Activated T-helper 1 cell treated with Interleukin-2 at 50 U/mL for 16 hours (primary cell): ENCODE measurements around the gene DUS1L.

Experiments used
- DNase-seq: peaks from one replicate; pipeline ENCODE4 v3.0.0-alpha.2; 2020; ENCODE audit warnings: low read depth

The DUS1L gene

DNA sequence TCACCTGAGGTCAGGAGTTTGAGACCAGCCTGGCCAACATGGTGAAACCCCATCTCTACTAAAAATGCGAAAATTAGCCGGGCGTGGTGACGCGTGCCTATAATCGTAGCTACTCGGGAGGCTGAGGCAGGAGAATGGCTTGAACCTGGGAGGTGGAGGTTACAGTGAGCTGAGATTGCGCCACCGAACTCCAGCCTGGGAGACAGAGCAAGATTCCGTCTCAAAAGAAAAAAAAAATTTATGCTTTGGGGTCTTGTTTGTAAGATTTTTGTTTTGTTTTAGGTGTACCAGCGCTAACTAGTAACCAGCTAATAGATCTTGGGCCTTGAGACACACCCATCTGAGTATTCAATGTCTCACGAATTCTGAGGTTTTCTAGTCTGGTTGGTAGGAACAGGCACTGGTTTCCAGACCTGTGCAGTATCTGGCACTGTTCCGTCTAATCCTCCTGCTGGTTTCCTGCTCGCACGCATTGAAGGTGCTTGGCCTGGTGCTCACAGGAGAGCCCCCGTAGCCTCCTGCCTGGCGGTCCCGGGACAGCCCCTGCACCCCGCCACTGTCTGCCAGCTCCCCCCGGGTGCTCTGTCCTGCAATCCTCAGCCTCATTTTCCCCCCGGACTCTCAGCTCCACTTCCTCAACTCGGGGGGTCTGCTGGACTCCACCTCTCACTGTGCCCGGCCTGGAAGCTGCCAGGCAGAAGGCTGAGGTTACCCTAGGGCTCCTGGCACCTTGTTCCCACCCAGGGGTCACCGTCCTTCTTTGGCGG is 10.6 kb upstream of the DUS1L start:
- DNase-seq: no peak

DNA sequence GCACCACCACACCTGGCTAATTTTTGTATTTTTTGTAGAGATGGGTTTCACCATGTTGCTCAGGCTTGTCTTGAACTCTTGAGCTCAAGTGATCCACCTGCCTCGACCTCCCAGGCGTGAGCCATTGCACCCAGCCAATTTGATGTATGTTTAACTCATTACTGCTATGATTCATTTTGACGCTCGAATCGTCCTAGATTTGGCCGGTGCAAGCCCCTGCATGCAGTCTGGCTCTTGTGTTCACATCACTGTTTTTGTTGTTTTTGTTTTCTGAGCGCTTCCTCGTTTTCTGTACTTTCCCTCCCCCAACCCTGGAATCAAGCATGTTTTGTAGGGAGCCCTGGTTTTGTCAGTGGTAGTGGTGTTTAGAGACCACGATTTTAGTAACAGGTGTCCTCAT is 7.8 kb upstream of the DUS1L start:
- no peak for DNase-seq

DNA sequence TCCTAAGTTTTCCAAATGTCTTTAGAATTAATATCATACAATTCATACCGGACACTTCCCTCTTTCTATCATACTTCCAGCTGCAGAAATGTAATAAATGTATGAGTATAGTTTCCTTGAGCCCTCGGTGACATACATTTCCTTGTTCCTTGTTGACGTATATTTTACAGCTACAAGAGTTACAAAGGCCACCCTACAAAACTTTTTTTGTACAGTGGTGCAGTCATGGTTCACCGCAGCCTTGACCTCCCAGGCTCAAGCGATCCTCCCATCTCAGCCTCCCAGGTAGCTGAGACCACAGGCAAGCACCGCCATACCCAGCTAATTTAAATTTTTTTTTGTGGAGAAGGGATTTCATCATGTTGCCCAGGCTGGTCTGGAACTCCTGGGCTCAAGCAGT is 7.2 kb upstream of the DUS1L start:
- DNase-seq: no peak

DNA sequence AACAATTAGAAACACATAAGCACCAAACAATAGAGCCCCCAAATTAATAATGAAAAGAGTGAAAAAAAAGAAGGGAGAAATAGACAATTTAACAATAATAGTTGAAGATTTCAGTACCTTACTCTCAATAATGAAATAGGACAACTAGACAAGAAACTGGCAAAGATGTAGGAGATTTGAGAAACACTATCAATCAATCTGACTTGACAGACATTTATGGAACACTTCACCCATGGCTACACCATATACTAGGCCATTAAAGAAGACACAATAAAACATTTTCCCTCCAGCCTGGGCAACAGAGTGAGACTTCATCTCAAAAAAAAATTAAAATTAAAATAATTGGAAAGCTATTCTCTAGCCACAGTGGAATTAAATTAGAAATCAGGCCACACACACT is 5.0 kb upstream of the DUS1L start:
- DNase-seq: no peak

DNA sequence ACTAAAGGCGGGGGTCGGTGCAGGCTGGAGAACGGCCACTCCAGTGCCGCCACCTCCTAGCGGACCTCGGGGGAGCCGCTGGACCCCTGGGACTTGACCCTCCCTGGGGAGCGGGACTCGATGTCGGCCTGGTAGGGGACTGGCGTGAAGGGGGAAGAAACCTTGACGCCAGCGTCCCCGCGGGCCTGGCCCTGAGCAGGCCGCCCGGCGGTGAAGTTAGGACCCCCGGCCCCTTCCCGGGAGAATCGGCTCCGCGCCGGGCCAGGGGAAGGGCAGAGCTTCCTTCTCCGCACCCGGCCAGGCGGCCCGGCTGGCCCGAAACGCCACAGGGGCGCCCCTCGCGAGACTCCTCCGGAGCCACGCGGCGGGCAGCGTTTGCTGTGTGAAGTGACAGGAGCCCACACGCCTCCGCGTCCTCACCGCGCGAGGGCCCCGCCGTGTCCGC is 389 bp downstream of the DUS1L start:
- DNase-seq: no peak

DNA sequence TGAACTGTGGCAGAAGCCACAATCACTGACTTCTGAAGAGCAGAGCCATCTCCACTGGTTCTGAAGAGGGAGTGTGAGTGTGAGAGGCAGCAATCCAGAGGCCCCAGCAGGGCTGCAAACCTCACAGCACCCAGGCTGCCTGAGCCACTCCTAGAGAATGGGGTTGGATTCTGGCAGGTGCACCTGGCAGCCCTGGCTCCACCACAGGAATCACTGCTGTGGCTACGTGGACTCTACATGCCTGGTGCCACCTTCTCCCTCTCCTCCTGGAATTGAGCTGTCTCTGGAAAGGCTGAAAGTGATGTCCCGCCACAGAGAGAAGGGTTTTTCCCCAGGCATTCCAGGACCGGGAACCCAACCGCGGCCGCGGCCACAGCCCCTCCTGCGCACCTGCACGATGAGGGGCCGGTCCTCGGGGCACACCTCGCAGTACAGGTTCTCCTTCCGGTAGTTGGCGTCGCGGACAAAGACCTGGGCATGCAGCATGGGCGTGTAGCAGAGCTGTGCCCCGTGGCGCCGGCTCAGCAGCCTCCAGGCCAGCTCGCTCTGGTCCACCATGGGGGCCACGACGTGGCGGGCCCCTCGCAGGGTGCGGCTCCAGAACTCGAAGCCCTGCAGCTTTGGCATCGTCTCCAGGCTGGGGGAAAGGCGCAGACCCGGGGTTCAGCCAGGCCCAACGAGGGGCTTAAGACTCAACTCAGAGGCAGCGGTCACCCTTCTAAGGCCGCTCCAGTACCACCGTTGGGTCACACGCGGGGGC is 991 bp downstream of the DUS1L start:
- DNase-seq: no peak

DNA sequence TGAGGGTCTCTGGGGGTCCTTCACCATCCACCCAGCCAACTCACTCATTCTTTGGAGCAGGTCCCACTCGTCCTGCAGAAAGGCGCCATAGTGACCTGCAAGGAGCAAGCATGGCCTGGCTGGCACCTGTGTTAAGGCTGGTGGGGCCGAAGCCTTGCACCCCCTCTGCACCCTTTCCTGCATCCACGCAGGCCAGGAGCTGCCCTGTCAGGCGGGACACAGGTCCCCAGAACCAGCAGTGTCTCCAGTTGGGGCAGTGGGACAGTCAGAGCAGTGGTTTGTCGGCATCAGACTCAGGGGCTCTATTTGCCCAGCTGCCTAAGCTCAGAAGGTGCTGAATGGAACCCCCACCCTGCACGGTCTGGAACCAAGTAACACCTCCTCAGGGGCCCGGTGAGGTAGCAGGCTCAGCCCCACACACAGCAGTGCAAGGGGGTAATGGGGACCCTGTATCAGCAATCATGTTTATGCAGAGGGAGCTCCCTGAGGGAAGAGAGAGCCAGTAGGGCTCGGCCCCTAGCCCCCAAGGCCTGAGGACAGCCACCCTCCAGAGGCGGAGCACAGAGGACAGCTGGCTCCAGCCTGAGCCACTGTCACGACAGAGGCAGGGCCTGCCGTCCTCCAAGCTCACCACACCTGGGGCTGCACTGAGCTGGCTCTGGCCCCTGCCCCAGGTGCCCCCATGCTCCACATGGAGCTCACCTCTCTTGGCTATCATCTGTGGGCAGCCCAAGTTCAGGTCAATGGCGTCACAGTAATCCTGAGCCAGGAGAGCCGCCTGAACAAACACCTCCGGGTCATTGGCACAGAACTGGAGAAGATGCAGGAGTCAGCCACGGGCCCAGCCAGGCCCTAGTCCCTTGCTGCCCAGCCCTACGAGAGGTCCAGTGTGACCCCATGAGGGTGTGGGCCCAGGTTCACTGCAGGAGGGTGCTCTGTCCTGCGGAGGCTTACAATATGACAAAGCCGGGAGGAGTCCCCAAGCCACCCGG is 1.9 kb downstream of the DUS1L start:
- no peak for DNase-seq

DNA sequence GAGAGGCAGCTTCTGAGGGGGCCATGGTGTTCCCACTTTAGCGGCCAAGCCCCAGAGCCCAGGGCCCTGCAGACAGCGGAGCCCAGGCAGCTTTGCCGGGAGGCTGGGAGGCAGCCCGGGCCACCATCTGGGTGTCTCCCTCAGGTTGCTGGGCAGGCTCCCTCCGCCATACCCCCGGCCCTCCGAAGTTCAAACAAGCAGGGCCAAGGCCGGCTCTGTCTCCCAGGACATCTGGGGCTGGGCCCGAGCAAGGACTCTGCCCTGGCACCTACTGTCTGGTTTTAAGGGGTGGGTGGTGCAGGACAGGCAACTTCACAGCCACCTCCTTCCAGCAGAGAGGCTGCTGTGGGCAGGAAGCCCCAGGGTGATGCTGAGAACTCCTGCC is 2.6 kb downstream of the DUS1L start:
- no peak for DNase-seq

DNA sequence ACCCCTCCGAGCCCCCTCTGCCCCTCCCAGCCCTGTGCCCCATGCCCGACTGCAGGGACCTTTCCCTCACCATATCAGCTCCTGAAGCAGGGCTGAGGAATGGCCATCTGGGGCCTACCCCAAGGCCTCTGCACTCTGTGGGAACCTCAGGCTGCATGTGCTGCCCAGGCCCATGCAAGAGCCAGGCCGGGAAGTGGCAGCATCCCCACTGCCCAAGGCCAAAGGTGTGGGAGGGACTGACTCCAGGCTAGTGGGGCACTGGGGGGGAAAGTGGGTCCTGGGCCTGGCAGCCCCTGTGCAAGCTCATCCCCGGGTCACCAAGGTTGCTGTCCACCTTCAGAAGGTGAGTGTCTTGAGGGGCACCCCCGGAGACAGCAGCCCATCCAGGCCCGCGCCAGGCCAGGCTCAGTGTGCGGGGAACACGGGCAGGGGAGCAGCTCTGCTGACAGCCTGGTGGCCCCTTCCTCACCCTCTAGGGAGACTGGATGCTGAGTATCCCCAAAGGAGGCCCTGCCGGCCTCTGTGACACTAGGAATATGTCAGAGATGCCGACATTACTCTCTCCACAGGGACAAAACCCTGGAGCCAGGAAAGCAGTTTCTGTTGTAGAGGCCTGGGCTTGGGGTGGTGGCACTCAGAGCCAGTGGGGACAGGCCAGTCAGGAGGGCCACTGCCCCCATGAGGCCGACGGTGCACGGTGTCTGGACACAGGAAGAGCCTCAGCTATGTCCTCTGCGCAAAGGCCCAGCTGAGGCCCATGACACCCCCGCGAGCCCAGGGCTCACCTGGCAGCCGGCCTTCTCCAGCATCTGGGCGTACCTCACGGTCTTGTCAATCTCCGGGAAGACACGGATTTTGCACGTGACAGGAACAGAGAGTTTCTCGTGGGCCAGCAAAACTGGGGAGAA is 3.3 kb downstream of the DUS1L start:
- DNase-seq: no peak

DNA sequence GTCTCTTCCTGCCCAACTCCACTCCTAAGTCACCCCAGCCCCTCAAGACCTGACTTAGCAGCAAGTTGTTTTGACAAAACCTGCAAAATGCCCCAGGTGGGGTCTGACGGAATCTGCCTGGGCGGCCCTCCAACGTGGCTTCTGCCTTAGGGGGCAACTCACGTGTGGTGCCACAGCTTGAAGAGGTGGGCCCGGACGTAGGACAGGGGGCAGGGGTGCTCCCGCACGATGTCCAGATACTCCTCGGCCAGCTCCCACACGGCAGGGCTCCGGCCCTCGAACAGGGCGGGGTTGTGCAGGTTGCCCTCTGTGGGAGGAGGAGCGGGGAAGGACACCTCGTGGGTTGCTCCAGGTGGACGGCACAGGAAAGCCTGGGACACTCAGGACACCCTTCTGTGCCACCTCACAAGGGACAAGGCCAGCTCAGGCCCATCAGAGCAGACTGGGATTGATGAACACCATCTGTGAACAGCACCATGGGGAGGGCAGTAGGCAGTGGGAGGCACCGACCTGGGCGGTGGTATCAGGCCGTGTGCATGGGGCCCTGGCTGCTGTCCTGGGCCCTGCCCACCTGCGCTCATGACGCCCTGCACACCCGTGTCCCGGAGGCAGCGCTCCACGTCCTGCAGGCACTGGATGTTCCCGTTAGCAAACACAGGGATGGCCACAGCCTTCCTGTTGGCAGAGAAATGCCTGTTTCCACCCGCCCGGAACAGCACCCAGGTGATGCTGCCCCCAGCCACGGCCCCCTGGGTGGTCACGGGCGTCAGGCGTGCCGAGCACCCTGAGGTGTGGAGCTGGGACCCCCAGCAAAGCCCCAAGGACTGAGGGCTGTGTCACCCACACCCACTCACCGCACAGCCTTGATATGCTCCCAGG is 4.3 kb downstream of the DUS1L start:
- DNase-seq: no peak

DNA sequence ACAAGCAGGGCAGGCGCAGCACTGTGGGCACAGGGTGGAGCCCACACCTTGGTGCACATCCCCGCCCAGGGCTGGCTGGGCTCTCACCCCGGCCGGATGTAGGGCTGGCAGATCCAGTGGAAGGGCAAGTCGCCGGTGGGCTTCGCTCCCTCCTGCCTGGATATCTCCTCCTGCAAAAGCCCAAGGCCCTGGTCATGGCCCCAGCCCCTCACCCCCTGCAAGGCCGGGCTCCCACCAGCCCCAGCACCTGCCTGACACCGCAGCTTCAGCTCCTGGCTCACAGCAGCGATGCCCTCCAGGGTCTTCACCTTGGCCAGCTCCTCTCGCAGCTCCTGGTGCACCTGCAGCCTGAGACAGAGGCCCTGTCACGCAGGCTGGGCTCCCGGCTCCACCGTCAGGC is 5.0 kb downstream of the DUS1L start:
- no peak for DNase-seq

DNA sequence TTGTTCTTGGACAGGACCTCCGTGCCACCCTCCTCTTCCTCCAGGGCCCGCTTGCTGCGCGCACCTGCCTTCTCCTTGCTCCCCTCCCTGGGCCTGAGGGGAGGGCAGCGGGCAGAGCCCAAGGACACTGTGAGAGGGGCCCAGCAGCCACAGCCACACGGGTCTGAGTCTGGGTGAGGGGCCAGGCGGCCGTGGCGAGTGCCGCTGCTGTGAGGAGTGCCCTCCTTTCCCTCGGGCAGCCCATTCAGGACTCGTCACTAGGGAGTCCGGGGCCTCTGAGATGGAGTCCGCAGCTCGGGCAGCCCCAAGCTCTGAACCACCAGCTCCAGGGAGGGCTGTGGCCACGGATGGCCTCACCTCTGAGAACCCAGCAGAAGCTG is 5.6 kb downstream of the DUS1L start:
- no peak for DNase-seq

DNA sequence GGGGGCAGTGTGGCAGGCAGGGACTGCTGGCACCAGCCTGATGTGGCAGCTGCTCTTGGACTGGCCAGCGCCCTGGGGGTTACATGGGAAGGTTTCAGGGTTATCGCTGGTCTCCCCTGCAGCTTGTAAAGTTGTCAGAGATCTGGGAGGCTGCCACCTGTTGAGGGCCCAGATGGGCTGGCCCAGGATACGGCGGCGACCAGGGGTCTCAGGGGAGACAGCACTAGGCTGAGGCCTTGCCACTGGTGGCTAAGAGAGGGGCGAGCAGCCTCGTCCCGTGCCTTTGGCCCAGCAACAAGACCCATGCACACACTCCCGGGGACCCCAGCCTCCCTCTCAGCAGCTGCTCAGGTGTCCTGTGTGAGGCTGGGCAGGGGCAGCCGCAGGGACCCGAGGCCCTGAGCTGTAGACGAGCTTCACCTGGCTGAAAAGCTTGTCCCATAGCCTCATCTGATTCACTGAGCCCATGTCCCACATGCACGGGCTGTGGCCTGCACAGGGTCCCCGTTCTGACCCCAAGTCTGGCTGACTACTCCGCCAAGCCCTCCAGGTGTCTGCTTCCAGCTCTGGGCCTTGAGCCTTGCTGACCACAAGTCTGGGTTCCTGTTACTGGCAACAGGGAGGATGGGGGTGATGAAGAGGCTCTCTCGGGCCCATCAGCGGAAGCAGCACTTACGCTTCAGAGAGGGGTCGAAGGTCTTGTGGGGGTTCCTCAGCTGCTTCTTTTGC is 6.2 kb downstream of the DUS1L start:
- no peak for DNase-seq

DNA sequence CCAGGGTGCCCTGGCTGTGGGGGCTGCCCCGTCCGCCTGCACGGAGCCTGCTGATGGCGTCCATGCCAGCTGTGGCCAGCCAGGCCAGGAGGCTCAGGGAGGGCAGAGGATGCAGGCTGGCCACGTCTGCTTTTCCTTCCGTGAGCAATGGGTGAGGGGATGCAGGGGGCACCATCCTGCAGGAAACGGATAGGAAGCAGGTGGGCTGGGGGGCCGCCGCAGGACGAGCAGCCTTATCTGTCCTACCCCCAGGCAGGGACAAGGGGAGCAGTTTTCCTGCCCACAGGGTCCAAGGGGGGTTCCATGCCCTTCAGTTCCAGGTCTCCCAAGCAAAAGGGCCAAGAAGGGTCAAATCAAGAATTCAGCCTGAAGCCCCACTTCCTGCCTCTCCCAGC is 6.8 kb downstream of the DUS1L start:
- DNase-seq: no peak

DNA sequence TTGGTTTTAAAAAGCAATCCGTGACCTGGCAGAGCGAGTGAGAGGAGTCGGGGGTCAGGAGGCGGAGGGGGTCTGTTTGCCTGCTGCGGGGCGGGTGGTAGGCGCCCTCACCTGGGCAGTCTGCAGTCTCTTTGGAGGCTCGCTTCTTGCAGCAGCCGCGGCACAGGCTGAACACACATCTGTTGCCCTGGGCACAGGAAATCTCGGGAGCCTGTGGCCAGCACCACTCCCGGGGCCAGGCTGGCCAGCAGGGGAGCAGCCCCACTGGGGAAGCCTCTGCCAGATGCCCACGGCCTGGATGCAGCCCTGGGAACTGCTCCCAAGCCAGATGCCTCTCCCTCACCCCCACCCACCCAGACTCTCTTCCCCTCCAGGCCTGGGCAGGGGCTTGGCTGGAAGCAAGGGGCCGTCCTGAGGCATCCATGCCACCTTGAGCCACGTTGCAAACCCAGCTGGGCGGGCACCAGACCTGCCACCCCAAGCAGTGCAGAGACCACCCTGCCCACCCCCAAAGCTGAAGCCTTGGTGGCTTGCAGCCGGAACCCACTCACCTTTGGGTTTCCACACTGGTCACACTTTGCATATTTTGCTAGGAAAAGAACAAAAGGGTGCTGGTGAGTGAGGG is 7.3 kb downstream of the DUS1L start:
- no peak for DNase-seq

DNA sequence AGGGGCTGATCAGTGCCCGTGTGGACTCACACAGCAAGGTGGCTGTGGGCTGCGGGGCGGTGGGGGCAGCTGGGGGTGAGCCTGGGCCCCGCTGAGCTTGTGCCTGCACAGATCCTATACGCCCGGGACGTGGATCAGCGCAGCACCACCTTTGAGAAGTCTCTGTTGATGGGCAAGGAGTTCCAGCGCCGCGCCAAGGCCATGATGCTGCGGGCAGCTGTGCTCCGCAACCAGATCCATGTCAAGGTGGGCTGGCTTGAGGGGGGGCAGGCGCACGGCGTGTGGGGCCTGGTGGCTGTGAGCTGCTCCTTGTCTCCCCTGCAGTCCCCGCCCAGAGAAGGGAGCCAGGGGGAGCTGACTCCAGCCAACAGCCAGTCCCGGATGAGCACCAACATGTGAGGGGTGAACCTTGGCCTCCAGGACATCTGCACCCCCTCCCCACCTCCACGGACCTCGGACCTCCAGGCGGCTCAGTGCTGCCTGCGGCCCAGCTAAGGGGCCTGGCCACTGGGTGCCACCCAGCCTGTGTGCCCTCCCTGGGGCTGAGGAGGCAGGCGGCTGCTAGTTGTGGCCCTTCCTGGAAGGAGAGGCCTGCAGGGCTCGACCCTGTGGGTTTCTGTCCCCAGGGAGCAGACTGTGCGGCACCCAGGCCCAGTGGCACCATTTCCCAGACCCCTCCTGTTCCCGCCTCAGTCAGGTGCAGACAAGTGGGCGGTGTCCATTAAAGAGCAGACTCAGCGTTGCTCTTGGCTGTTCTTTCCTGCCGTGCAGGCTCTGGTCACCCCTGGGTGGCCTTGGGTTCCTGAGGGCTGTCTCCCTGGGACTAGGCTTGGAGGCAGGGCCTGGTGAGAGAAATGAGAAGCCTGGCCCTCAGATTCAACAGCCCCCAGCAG is 8.6 kb downstream of the DUS1L start:
- DNase-seq: no peak

DNA sequence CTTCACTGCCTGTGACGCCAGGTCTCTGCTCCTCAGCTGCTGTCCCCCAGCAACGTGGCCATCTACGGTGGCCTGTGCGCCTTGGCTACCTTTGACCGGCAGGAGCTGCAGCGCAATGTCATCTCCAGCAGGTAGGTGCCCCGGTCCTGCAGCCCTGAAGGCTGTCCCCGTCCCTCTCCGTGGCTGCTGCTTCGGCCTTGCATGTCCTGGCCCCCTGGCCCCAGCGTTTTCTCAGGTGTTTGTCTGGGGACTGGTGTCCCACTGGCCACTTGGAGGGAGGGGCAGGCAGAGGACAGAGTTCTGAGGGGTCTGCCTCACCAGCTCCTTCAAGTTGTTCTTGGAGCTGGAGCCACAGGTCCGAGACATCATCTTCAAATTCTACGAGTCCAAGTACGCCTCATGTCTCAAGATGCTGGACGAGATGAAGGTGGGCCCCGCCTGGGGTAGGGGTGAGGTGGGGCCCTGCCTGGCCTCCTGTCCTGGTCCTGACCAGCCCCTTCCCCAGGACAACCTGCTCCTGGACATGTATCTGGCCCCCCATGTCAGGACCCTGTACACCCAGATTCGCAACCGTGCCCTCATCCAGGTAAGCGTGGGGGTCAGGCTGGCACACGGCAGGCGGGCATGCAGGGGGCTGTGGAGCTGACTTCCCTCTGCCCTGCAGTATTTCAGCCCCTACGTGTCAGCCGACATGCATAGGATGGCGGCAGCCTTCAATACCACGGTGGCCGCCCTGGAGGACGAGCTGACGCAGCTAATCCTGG is 9.5 kb downstream of the DUS1L start:
- no peak for DNase-seq
